ENCODE data around the gene IGF1R. TPM values are rescaled to one million over a fixed set of nuclear protein-coding genes. Genes with fewer than 3 reads are reported as not detected.

IGF1R gene
- total and polyA plus RNA-seq, 2 of the 13 experiments (the other 11 are each of a cell fraction or from before 2014, with no cell fraction given) = 15.9 to 18.4 TPM

- in situ Hi-C loops (cut with HindIII; ENCODE audit: extremely low pct_ligation_motif_present, low pct_unique_long_range_greater_than_20kb) = no loop called here
- H2AFZ ChIP-seq (ENCODE audit: low read length) = no peak overlapping the region
- TF ChIP-seq ZNF136 (CRISPR knock-in tag; IDR thresholded peaks at IDR 0.05; ENCODE audit: low read depth) = no peak
- no peak for TF ChIP-seq ZNF691 (CRISPR knock-in tag; IDR thresholded peaks at IDR 0.05; ENCODE audit: borderline replicate concordance, low read depth)
- peak; percentile 44; the same call in 1 of the 2 replicates for TF ChIP-seq FOXA3 (CRISPR knock-in tag; IDR thresholded peaks at IDR 0.05)
- TF ChIP-seq POGZ (CRISPR knock-in tag; IDR thresholded peaks at IDR 0.05) = peak; percentile 49; the same call in 1 of the 2 replicates
- TF ChIP-seq IKZF4 (CRISPR knock-in tag; IDR thresholded peaks at IDR 0.05; ENCODE audit: borderline replicate concordance, low read depth, not compliant biosample characterization) = no peak
- no peak for TF ChIP-seq DZIP1 (CRISPR knock-in tag; IDR thresholded peaks at IDR 0.05)
- no peak for TF ChIP-seq ZNF362 (CRISPR knock-in tag; IDR thresholded peaks at IDR 0.05; ENCODE audit: borderline replicate concordance)
- no peak for TF ChIP-seq ATF6 (CRISPR knock-in tag; conservative IDR thresholded peaks at IDR 0.05)
- no peak for TF ChIP-seq ZNF720 (CRISPR knock-in tag; IDR thresholded peaks at IDR 0.05)
- TF ChIP-seq ZNF205 (CRISPR knock-in tag; IDR thresholded peaks at IDR 0.05) = no peak
- TF ChIP-seq SP4 (CRISPR knock-in tag; IDR thresholded peaks at IDR 0.05) = no peak
- TF ChIP-seq HIC2 (CRISPR knock-in tag; IDR thresholded peaks at IDR 0.05; ENCODE audit: low read depth) = peak; percentile 91
- no peak for TF ChIP-seq NKX3-1 (CRISPR knock-in tag; IDR thresholded peaks at IDR 0.05)
- no peak for TF ChIP-seq LCORL (IDR thresholded peaks at IDR 0.05)
- peak; percentile 55; the same call in 1 of the 2 replicates for TF ChIP-seq LCORL (CRISPR knock-in tag; IDR thresholded peaks at IDR 0.05)
- TF ChIP-seq RARG (CRISPR knock-in tag; IDR thresholded peaks at IDR 0.05; ENCODE audit: low read depth) = no peak
These were observed 15.3 kb downstream of the IGF1R start for GRCh38 chr15:98663606-98664005.

More at GRCh38 chr15:98663606-98664005, 15.3 kb downstream of the IGF1R start:
- Histone ChIP-seq H3K36me3 (replicated peaks in 1 of 2; ENCODE audit: control insufficient read depth in 1 of 2, insufficient read depth in 2 of 2, low read length in 2 of 2) (peaks cover 0 to 4% of the 10 kb centered on the region in 2 experiments; a peak in 2 of 5 replicates), H3K4me2 (ENCODE audit: low read depth, low read length) (peak overlapping the region; percentile 65), H3K4me1 (ENCODE audit: insufficient read depth, low read length) (peaks cover 100% of the 10 kb centered on the region), H4K20me1 (ENCODE audit: insufficient read depth, low read length) (peaks cover 54% of the 10 kb centered on the region), H3K4me3 (replicated peaks in 1 of 3; ENCODE audit: insufficient read depth in 1 of 3, low read depth in 2 of 3, low read length in 3 of 3) (peak overlapping the region in 2 of 3 experiments; percentile 21 to 33; a peak in 4 of 6 replicates), H3K79me2 (ENCODE audit: insufficient read depth, low read length) (peaks cover 98% of the 10 kb centered on the region), H3K9ac (ENCODE audit: insufficient read depth, low read depth, low read length) (peak overlapping the region; percentile 41), H3K9me3 (ENCODE audit: low read length) (no peaks in the 10 kb centered on the region), H3K27ac (ENCODE audit: extremely low read length, insufficient read depth, low read length) (peak overlapping the region; percentile 49), H3K27me3 (ENCODE audit: control insufficient read depth in 1 of 2, insufficient read depth in 2 of 2, low read length in 2 of 2) (no peaks in the 10 kb centered on the region)
- POLR2A ChIA-PET = interaction anchor here (1.2 kb wide), 2 partner anchors 9 kb away, joined by 3 read pairs; no protein-coding TSS in a partner anchor
- FAIRE-seq (no peak), ATAC-seq (peak; percentile 81), DNase-seq (ENCODE audit: low spot score) (peak; percentile 68)
- CTCF ChIA-PET (ENCODE audit: low intra/inter-chr PET ratio, low total read pairs) = no interaction called here
- no TSS peak for BruUV-seq (replicated peaks)
- 3% methylated on average over 6 of the region's 8 CpGs for WGBS (ENCODE audit: low lambda C conversion rate)
- intact Hi-C loops (cut with micrococcal nuclease; ENCODE audit: unreplicated experiment) = no loop called here
